ENCODE results near the gene KLHDC4.

DNA sequence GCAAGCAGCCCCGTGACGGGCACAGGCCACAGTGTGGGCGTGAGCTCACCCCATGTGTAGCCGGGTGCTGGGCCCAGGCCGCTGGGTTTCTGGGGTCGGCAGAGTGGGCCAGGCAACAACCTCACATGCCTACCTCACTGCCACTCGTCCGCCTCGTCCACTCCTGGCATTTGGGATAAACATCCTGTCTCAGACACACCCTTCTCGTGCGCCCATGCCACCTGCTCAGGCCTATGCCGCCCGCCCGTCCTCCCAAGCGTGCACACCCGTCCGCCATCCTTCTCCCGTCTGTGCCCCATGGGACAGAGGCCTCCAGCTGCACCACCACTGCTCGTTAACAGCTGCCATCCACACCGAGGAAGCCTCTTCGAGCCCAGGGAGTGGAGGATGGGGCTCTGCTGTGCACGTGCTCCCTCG, 64.3 kb downstream of the KLHDC4 start:
- TF ChIP-seq, protein P1, sequence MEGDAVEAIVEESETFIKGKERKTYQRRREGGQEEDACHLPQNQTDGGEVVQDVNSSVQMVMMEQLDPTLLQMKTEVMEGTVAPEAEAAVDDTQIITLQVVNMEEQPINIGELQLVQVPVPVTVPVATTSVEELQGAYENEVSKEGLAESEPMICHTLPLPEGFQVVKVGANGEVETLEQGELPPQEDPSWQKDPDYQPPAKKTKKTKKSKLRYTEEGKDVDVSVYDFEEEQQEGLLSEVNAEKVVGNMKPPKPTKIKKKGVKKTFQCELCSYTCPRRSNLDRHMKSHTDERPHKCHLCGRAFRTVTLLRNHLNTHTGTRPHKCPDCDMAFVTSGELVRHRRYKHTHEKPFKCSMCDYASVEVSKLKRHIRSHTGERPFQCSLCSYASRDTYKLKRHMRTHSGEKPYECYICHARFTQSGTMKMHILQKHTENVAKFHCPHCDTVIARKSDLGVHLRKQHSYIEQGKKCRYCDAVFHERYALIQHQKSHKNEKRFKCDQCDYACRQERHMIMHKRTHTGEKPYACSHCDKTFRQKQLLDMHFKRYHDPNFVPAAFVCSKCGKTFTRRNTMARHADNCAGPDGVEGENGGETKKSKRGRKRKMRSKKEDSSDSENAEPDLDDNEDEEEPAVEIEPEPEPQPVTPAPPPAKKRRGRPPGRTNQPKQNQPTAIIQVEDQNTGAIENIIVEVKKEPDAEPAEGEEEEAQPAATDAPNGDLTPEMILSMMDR (IDR thresholded peaks at IDR 0.05) = no peak
- TF ChIP-seq EP300 (IDR thresholded peaks at IDR 0.05) (no peak), POLR2A (IDR thresholded peaks at IDR 0.05) (no peak), POLR2AphosphoS5 (IDR thresholded peaks at IDR 0.05) (no peak)
